ENCODE measurements around the gene PDZRN4.

Gene PDZRN4

GRCh38 chr12:41418586-41418985 is 230.5 kb downstream of the PDZRN4 start:
- Histone ChIP-seq H3K4me3 (ENCODE audit: extremely low read depth, insufficient read depth, low read length, poor library complexity, severe bottlenecking) (no peak overlapping the region), H3K9me3 (ENCODE audit: control insufficient read depth, low read length) (no peaks in the 10 kb centered on the region), H3K27ac (ENCODE audit: low read depth, low read length, severe bottlenecking) (no peak overlapping the region), H3K4me1 (ENCODE audit: control insufficient read depth, insufficient read depth, low read length, poor library complexity, severe bottlenecking) (no peaks in the 10 kb centered on the region), H3K36me3 (ENCODE audit: control insufficient read depth, insufficient read depth, low read length) (no peaks in the 10 kb centered on the region)
- WGBS, 2 experiments (ENCODE audit: insufficient coverage in 2 of 2), result 100% methylated on average over 1 of the region's 3 CpGs; no CpG with 5 or more reads in 1 of the 2 experiments

DNA sequence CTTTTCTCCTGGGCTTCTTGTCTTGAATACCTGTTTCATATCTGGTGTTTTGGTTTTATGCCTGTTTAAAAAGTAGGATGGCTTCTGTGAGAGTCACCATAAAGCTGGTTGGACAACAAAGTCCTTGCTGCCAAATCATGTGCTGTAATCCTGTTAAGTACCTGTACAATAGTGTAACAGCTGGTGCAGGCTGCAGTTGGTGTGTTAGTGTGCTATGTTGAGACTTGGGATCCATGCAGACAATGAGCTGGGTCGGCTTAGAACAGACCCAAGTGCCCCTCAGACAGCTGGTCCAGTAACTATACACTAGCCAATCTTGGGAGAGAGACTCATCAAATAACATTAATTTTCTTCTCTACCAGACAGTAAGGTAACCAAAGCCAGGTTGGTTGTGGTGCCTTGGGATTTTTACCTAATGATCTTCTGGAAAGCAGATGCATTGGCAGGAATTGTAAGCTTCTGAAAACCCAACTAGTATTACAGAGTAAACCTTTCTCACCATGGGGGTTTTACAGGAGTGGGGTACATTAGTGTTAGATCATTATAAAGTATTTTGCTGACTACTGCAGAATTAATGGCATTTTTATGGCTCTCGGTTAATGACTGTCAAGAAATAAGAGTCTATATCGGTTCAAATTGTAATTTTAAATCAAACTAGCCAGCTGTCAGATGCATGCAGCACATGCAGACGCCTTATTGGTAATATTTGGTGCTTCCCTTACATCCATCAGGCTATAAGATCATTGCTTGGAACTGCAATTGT is 231.2 kb downstream of the PDZRN4 start:
- Histone ChIP-seq H3K36me3 (ENCODE audit: control insufficient read depth, insufficient read depth, low read length) (no peaks in the 10 kb centered on the region), H3K4me1 (ENCODE audit: control insufficient read depth, insufficient read depth, low read length, poor library complexity, severe bottlenecking) (no peaks in the 10 kb centered on the region), H3K27ac (ENCODE audit: low read depth, low read length, severe bottlenecking) (no peak overlapping the region), H3K9me3 (ENCODE audit: control insufficient read depth, low read length) (no peaks in the 10 kb centered on the region), H3K4me3 (ENCODE audit: extremely low read depth, insufficient read depth, low read length, poor library complexity, severe bottlenecking) (no peak overlapping the region)
- WGBS, 2 experiments (ENCODE audit: insufficient coverage in 2 of 2), result 85 to 96% methylated on average over 3 of the region's 4 CpGs

DNA sequence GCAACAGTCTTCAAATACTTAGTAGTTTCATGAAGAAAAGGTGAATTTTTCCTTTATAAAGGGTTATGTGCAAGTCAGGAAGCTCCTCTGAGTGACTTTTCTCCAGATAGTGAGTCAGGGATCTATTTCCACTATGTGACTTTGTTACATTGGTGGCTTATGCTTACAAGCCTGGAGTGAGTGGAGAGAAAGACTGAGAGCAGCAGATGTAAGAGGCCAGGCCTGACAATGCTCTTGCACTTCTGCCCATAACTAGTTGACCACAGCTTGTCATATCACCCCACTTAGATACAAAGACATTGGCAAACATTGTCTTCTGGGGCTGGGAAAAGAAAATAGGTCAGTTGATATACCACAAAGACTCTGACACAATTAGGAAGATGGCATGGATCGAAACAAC is 236.5 kb downstream of the PDZRN4 start:
- no CpG with 5 or more reads among the region's 1 CpG for WGBS, 2 experiments (ENCODE audit: insufficient coverage in 2 of 2)

DNA sequence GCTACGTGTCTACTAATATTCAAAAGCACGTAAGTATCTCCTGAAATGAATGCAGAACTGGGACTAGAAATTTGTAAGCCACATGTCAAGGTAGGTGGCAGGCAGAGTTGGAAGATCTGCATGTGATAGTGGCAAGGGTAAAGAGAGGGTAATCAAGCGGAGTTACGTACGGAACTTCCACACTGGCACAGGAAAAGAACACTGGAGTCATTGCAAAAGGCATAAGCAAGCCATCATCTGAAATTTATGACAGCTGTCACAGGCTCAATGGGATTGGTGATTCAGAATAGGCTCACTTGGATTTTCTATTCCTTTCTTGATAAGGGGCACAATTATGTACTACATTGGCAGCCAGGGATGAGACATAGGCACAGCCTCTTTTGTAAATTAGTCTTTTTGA is 245.3 kb downstream of the PDZRN4 start:
- WGBS, 2 experiments (ENCODE audit: insufficient coverage in 2 of 2), result 95 to 100% methylated on average over 5 of the region's 5 CpGs
- Histone ChIP-seq H3K4me3 (ENCODE audit: extremely low read depth, insufficient read depth, low read length, poor library complexity, severe bottlenecking) (no peak overlapping the region), H3K36me3 (ENCODE audit: control insufficient read depth, insufficient read depth, low read length) (no peaks in the 10 kb centered on the region), H3K27ac (ENCODE audit: low read depth, low read length, severe bottlenecking) (no peak overlapping the region), H3K4me1 (ENCODE audit: control insufficient read depth, insufficient read depth, low read length, poor library complexity, severe bottlenecking) (no peaks in the 10 kb centered on the region), H3K9me3 (ENCODE audit: control insufficient read depth, low read length) (no peaks in the 10 kb centered on the region)

More for the DNA sequence above, 236.5 kb downstream of the PDZRN4 start:
- H3K9me3 ChIP-seq (ENCODE audit: control insufficient read depth, low read length), result no peaks in the 10 kb centered on the region
- no peaks in the 10 kb centered on the region for H3K4me1 ChIP-seq (ENCODE audit: control insufficient read depth, insufficient read depth, low read length, poor library complexity, severe bottlenecking)
- H3K4me3 ChIP-seq (ENCODE audit: extremely low read depth, insufficient read depth, low read length, poor library complexity, severe bottlenecking), result no peak overlapping the region
- no peaks in the 10 kb centered on the region for H3K36me3 ChIP-seq (ENCODE audit: control insufficient read depth, insufficient read depth, low read length)
- no peak overlapping the region for H3K27ac ChIP-seq (ENCODE audit: low read depth, low read length, severe bottlenecking)

GRCh38 chr12:41436076-41436475 is 248.0 kb downstream of the PDZRN4 start:
- Histone ChIP-seq H3K4me1 (ENCODE audit: control insufficient read depth, insufficient read depth, low read length, poor library complexity, severe bottlenecking) (no peaks in the 10 kb centered on the region), H3K4me3 (ENCODE audit: extremely low read depth, insufficient read depth, low read length, poor library complexity, severe bottlenecking) (no peak overlapping the region), H3K36me3 (ENCODE audit: control insufficient read depth, insufficient read depth, low read length) (no peaks in the 10 kb centered on the region), H3K9me3 (ENCODE audit: control insufficient read depth, low read length) (no peaks in the 10 kb centered on the region), H3K27ac (ENCODE audit: low read depth, low read length, severe bottlenecking) (no peak overlapping the region)
- whole genome bisulfite sequencing, 2 experiments (ENCODE audit: insufficient coverage in 2 of 2), result 77 to 100% methylated on average over 1 to 4 of the region's 4 CpGs

GRCh38 chr12:41437563-41437962 is 249.4 kb downstream of the PDZRN4 start:
- H3K4me3 ChIP-seq (ENCODE audit: extremely low read depth, insufficient read depth, low read length, poor library complexity, severe bottlenecking), result no peak overlapping the region
- no peaks in the 10 kb centered on the region for H3K4me1 ChIP-seq (ENCODE audit: control insufficient read depth, insufficient read depth, low read length, poor library complexity, severe bottlenecking)
- no peaks in the 10 kb centered on the region for H3K9me3 ChIP-seq (ENCODE audit: control insufficient read depth, low read length)
- 92 to 94% methylated on average over 4 to 5 of the region's 5 CpGs for WGBS, 2 experiments (ENCODE audit: insufficient coverage in 2 of 2)
- no peak overlapping the region for H3K27ac ChIP-seq (ENCODE audit: low read depth, low read length, severe bottlenecking)
- H3K36me3 ChIP-seq (ENCODE audit: control insufficient read depth, insufficient read depth, low read length), result no peaks in the 10 kb centered on the region

- Histone ChIP-seq H3K27ac (ENCODE audit: low read depth, low read length, severe bottlenecking) (no peak overlapping the region), H3K9me3 (ENCODE audit: control insufficient read depth, low read length) (no peaks in the 10 kb centered on the region), H3K4me1 (ENCODE audit: control insufficient read depth, insufficient read depth, low read length, poor library complexity, severe bottlenecking) (no peaks in the 10 kb centered on the region), H3K36me3 (ENCODE audit: control insufficient read depth, insufficient read depth, low read length) (no peaks in the 10 kb centered on the region), H3K4me3 (ENCODE audit: extremely low read depth, insufficient read depth, low read length, poor library complexity, severe bottlenecking) (no peak overlapping the region)
- 71 to 83% methylated on average over 1 to 2 of the region's 3 CpGs for WGBS, 2 experiments (ENCODE audit: insufficient coverage in 2 of 2)
Measured at GRCh38 chr12:41438854-41439541, 250.9 kb downstream of the PDZRN4 start.

- no peak overlapping the region for H3K4me3 ChIP-seq (ENCODE audit: extremely low read depth, insufficient read depth, low read length, poor library complexity, severe bottlenecking)
- WGBS, 2 experiments (ENCODE audit: insufficient coverage in 2 of 2), result 83% methylated on average over 2 of the region's 2 CpGs; no CpG with 5 or more reads in 1 of the 2 experiments
- no peaks in the 10 kb centered on the region for H3K36me3 ChIP-seq (ENCODE audit: control insufficient read depth, insufficient read depth, low read length)
- H3K4me1 ChIP-seq (ENCODE audit: control insufficient read depth, insufficient read depth, low read length, poor library complexity, severe bottlenecking), result no peaks in the 10 kb centered on the region
- no peaks in the 10 kb centered on the region for H3K9me3 ChIP-seq (ENCODE audit: control insufficient read depth, low read length)
- H3K27ac ChIP-seq (ENCODE audit: low read depth, low read length, severe bottlenecking), result no peak overlapping the region
Measured at GRCh38 chr12:41439801-41440200, 251.7 kb downstream of the PDZRN4 start.

DNA sequence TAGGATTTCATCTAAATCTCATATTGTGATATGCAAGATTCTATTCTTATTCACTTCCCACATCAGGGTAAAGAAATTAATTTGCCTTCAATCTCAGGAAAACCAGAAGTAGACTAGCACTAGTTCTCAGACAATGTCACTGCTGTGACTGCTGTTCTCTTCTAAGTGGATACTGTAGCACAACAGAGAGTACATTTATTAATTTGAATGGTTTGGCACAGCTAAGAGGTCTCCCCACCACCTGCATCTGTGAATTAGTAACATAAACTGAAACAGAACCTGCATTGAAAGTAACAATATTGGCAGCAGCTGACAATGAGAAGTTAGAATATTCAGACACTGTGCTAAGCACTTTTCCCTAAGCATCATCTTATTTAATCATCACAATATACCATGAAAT is 253.1 kb downstream of the PDZRN4 start:
- H3K4me3 ChIP-seq (ENCODE audit: extremely low read depth, insufficient read depth, low read length, poor library complexity, severe bottlenecking), result no peak overlapping the region
- no peaks in the 10 kb centered on the region for H3K9me3 ChIP-seq (ENCODE audit: control insufficient read depth, low read length)
- H3K36me3 ChIP-seq (ENCODE audit: control insufficient read depth, insufficient read depth, low read length), result no peaks in the 10 kb centered on the region
- no peak overlapping the region for H3K27ac ChIP-seq (ENCODE audit: low read depth, low read length, severe bottlenecking)
- no peaks in the 10 kb centered on the region for H3K4me1 ChIP-seq (ENCODE audit: control insufficient read depth, insufficient read depth, low read length, poor library complexity, severe bottlenecking)

DNA sequence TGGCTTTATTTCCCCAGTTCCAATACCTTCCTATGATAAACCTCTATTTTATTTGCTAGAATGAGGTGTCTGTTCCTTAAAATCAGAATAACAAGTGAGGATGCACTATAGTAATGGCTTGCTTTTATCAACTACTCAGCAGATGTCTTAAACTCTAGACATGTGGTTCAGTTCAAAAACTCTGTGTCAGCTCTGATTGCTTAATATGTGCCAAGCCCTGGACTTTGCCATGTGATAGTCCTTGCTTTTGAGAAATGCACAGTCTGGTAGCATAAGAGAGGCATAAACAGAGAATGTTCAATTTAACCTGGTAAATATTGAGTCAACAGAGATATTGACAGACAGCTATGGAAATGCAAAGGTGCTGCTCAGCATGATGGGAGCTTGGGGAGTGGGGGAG is 254.8 kb downstream of the PDZRN4 start:
- no peak overlapping the region for H3K27ac ChIP-seq (ENCODE audit: low read depth, low read length, severe bottlenecking)
- H3K4me3 ChIP-seq (ENCODE audit: extremely low read depth, insufficient read depth, low read length, poor library complexity, severe bottlenecking), result no peak overlapping the region
- no peaks in the 10 kb centered on the region for H3K4me1 ChIP-seq (ENCODE audit: control insufficient read depth, insufficient read depth, low read length, poor library complexity, severe bottlenecking)
- no peaks in the 10 kb centered on the region for H3K36me3 ChIP-seq (ENCODE audit: control insufficient read depth, insufficient read depth, low read length)
- no peaks in the 10 kb centered on the region for H3K9me3 ChIP-seq (ENCODE audit: control insufficient read depth, low read length)

DNA sequence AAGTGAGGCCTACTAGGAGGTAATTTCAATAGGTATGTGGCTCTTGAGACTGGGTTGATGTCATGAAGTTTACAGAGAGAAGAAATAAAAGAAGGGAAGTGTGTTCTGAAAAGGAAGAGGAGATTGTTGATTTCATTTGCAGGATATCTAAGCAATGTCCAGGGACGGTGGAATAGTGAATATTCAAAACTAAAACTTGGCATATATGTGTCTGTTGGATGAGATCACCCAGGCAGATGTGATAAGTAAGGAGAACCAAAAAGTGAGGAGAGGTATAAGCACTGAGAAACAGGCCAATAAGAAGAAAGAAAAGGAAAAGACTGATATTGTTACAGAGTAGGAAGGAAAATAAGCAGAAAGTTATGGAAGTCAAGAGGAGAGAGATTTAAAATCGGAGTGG is 255.6 kb downstream of the PDZRN4 start:
- H3K4me3 ChIP-seq (ENCODE audit: extremely low read depth, insufficient read depth, low read length, poor library complexity, severe bottlenecking), result no peak overlapping the region
- no peaks in the 10 kb centered on the region for H3K36me3 ChIP-seq (ENCODE audit: control insufficient read depth, insufficient read depth, low read length)
- H3K27ac ChIP-seq (ENCODE audit: low read depth, low read length, severe bottlenecking), result no peak overlapping the region
- no peaks in the 10 kb centered on the region for H3K4me1 ChIP-seq (ENCODE audit: control insufficient read depth, insufficient read depth, low read length, poor library complexity, severe bottlenecking)
- 48 to 60% methylated on average over 2 of the region's 2 CpGs for WGBS, 2 experiments (ENCODE audit: insufficient coverage in 2 of 2)
- no peaks in the 10 kb centered on the region for H3K9me3 ChIP-seq (ENCODE audit: control insufficient read depth, low read length)

Data from mesodermal cell (in vitro differentiated cells).